Esophagus squamous epithelium (tissue), 4 donors: ENCODE measurements around the gene LIMCH1.

Source experiments
- CTCF ChIP-seq, 6 experiments: fragments of 450-650 bp in 4 of 6; fragments of 200-600 bp in 2 of 6; sonication (generic) in 2 of 6; IDR thresholded peaks; one replicate each; pipeline ENCODE4 v1.5.1; 2016 to 2019; ENCODE audit warnings: antibody characterized with exemption in 6 of 6, mild to moderate bottlenecking in 4 of 6, moderate library complexity in 4 of 6
- POLR2A ChIP-seq, 4 donors: fragments of 450-650 bp; IDR thresholded peaks; one replicate each; pipeline ENCODE4 v1.6.1; 2017; ENCODE audit warnings: antibody characterized with exemption in 4 of 4, mild to moderate bottlenecking in 4 of 4, moderate library complexity in 3 of 4

DNA sequence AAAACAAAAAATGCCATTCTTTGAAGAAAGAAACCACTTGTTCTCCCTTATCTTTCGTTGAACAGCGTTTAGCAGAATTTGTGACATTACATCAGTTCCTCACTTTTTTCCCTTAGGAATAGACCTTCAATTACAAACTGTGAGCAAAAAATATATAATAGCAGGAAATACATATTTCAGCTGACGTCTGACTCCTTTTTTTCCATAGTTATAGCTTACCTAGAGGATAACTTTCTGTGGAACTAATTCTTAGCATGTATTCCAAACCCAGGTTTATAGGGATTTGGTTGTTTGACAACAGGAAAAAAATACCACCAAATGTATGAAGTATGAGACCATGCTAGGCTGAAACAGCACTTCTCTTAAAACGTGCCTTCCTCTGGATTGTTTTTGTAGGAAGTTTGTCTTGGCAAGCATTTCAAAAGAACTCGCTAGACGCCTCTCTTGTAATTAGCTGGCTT lies 2.0 kb upstream of the LIMCH1 start:
- TF ChIP-seq CTCF (IDR thresholded peaks at IDR 0.05) (no peak), POLR2A (IDR thresholded peaks at IDR 0.05) (no peak)
